ENCODE data around the gene TTC9C. TPM values are rescaled to one million over a fixed set of nuclear protein-coding genes. Genes with fewer than 3 reads are reported as not detected.
"Not testable (repeated sequence)": the region's sequence is repeated elsewhere in the genome, so short reads cannot be mapped to it uniquely, and the experiment has no call there.

Gene TTC9C
- total RNA-seq, 1 donor from 2014 or later = 78.4 TPM

GRCh38 chr11:62755086-62755615, 26.9 kb downstream of the TTC9C start:
- peaks cover 2% of the 10 kb centered on the region for H3K36me3 Mint-ChIP-seq
- H2AFZ ChIP-seq (replicated peaks) = no peak overlapping the region
- peak overlapping the region; percentile 68 for H3K4me2 ChIP-seq
- peak overlapping the region; percentile 3 for H3K27ac Mint-ChIP-seq
- H3K4me3 Mint-ChIP-seq = peak overlapping the region; percentile 98
- TF ChIP-seq EZH2phosphoT487 (IDR thresholded peaks at IDR 0.05) (no peak), CTCF (IDR thresholded peaks at IDR 0.05) (no peak), EZH2 (IDR thresholded peaks at IDR 0.05) (no peak)
- no peaks in the 10 kb centered on the region for H3K9me3 ChIP-seq (ENCODE audit: low read depth)
- peaks cover 7% of the 10 kb centered on the region for H3K4me1 Mint-ChIP-seq
- no peak overlapping the region for H3K9ac ChIP-seq
- peaks cover 36% of the 10 kb centered on the region for H3F3A ChIP-seq (ENCODE audit: low read depth)
- no peak overlapping the region for H3K27ac ChIP-seq
- no peaks in the 10 kb centered on the region for H3K27me3 ChIP-seq
- H3K27me3 Mint-ChIP-seq (ENCODE audit: insufficient read depth, low read depth) = peaks cover 7% of the 10 kb centered on the region
- no peaks in the 10 kb centered on the region for H3K36me3 ChIP-seq
- no peaks in the 10 kb centered on the region for H4K20me1 ChIP-seq (ENCODE audit: low read depth)
- H3K4me1 ChIP-seq = no peaks in the 10 kb centered on the region
- H3K79me2 ChIP-seq (ENCODE audit: low read depth) = peaks cover 29% of the 10 kb centered on the region
- no peak overlapping the region for H3K4me3 ChIP-seq
- DNase-seq (ENCODE audit: low spot score) = no peak
- H3K9me3 Mint-ChIP-seq = no peaks in the 10 kb centered on the region

- no peak overlapping the region for H3K4me2 ChIP-seq
- H3K4me3 ChIP-seq = no peak overlapping the region
These were observed 29.8 kb downstream of the TTC9C start for GRCh38 chr11:62757846-62758788.

GRCh38 chr11:62760867-62761227, 32.6 kb downstream of the TTC9C start:
- not testable (repeated sequence) for H3K27me3 ChIP-seq; H3K9me3 Mint-ChIP-seq; H3K27me3 Mint-ChIP-seq (ENCODE audit: insufficient read depth, low read depth); H3K27ac ChIP-seq; DNase-seq (ENCODE audit: low spot score); H3K9me3 ChIP-seq (ENCODE audit: low read depth); H3K9ac ChIP-seq; H4K20me1 ChIP-seq (ENCODE audit: low read depth); H2AFZ ChIP-seq (replicated peaks); H3K4me1 ChIP-seq; H3K36me3 ChIP-seq
- peaks cover 34% of the 10 kb centered on the region for H3F3A ChIP-seq (ENCODE audit: low read depth)
- H3K27ac Mint-ChIP-seq = peak overlapping the region; percentile 46
- H3K4me3 ChIP-seq = peak overlapping the region; percentile 79
- H3K4me1 Mint-ChIP-seq = peaks cover 13% of the 10 kb centered on the region
- H3K4me3 Mint-ChIP-seq = peak overlapping the region; percentile 98
- peak overlapping the region; percentile 73 for H3K4me2 ChIP-seq
- peaks cover 10% of the 10 kb centered on the region for H3K36me3 Mint-ChIP-seq
- H3K79me2 ChIP-seq (ENCODE audit: low read depth) = peaks cover 26% of the 10 kb centered on the region

More at GRCh38 chr11:62757846-62758788, 29.8 kb downstream of the TTC9C start:
- peaks cover 2% of the 10 kb centered on the region for H3K36me3 Mint-ChIP-seq
- Histone ChIP-seq H3K79me2 (ENCODE audit: low read depth) (peaks cover 21% of the 10 kb centered on the region), H3K27ac (no peak overlapping the region), H3F3A (ENCODE audit: low read depth) (peaks cover 51% of the 10 kb centered on the region), H4K20me1 (ENCODE audit: low read depth) (no peaks in the 10 kb centered on the region), H3K27me3 (no peaks in the 10 kb centered on the region), H2AFZ (replicated peaks) (peak overlapping the region; percentile 83), H3K36me3 (no peaks in the 10 kb centered on the region), H3K4me1 (peaks cover 8% of the 10 kb centered on the region), H3K9ac (no peak overlapping the region), H3K9me3 (ENCODE audit: low read depth) (no peaks in the 10 kb centered on the region)
- H3K9me3 Mint-ChIP-seq = no peaks in the 10 kb centered on the region
- H3K4me1 Mint-ChIP-seq = peaks cover 16% of the 10 kb centered on the region
- no peak for TF ChIP-seq CTCF (IDR thresholded peaks at IDR 0.05)
- TF ChIP-seq EZH2phosphoT487 (IDR thresholded peaks at IDR 0.05) = no peak
- no peak for TF ChIP-seq EZH2 (IDR thresholded peaks at IDR 0.05)
- no peak overlapping the region for H3K4me3 Mint-ChIP-seq
- H3K27ac Mint-ChIP-seq = no peak overlapping the region
- H3K27me3 Mint-ChIP-seq (ENCODE audit: insufficient read depth, low read depth) = peaks cover 7% of the 10 kb centered on the region
- no peak for DNase-seq (ENCODE audit: low spot score)

- Histone ChIP-seq H3K9ac (no peak overlapping the region), H3K9me3 (ENCODE audit: low read depth) (no peaks in the 10 kb centered on the region), H4K20me1 (ENCODE audit: low read depth) (no peaks in the 10 kb centered on the region), H3K4me3 (peak overlapping the region; percentile 86), H2AFZ (replicated peaks) (peak overlapping the region; percentile 16), H3K36me3 (no peaks in the 10 kb centered on the region), H3K4me2 (peak overlapping the region; percentile 77), H3K4me1 (peaks cover 11% of the 10 kb centered on the region), H3K27ac (peak overlapping the region; percentile 89), H3K27me3 (no peaks in the 10 kb centered on the region), H3F3A (ENCODE audit: low read depth) (peaks cover 41% of the 10 kb centered on the region), H3K79me2 (ENCODE audit: low read depth) (peaks cover 32% of the 10 kb centered on the region)
- Mint-ChIP-seq H3K9me3 (no peaks in the 10 kb centered on the region), H3K36me3 (peaks cover 11% of the 10 kb centered on the region), H3K27me3 (ENCODE audit: insufficient read depth, low read depth) (peaks cover 10% of the 10 kb centered on the region), H3K4me3 (peak overlapping the region; percentile 92), H3K27ac (peak overlapping the region; percentile 98), H3K4me1 (peaks cover 26% of the 10 kb centered on the region)
- TF ChIP-seq EZH2 (IDR thresholded peaks at IDR 0.05) (peak; percentile 38), EZH2phosphoT487 (IDR thresholded peaks at IDR 0.05) (no peak)
- DNase-seq (ENCODE audit: low spot score) = no peak
These were observed 42.5 kb downstream of the TTC9C start for GRCh38 chr11:62770778-62771143.

Measured in neural progenitor cell (in vitro differentiated cells).